HL-60 (cell line): Measurements from ENCODE around the gene TAF3.

ENCODE experiments used
- DNase-seq, 2 experiments: peaks; one replicate each; pipeline ENCODE4 v3.0.0-alpha.2; 2010 to 2020; ENCODE audit warnings: low read depth in 1 of 2, low spot score in 1 of 2
- H3K27ac ChIP-seq: fragments of 250-450 bp; sonication (Bioruptor Pico); replicated peaks from 2 replicates; pipeline ENCODE4 v1.5.1; 2020; ENCODE audit warnings: mild to moderate bottlenecking, moderate library complexity
- H3K27me3 ChIP-seq: fragments of 250-450 bp; sonication (Bioruptor Pico); 2 replicates; pipeline ENCODE4 v1.5.1; 2021; ENCODE audit warnings: mild to moderate bottlenecking, moderate library complexity; ENCODE audit not compliant: insufficient read depth, poor library complexity, severe bottlenecking
- H3K4me3 ChIP-seq: replicated peaks from 2 replicates; pipeline ENCODE4 v1.5.1; 2011; ENCODE audit warnings: mild to moderate bottlenecking, control low read depth, low read length; ENCODE audit not compliant: insufficient read depth
- CTCF ChIP-seq: IDR thresholded peaks from one replicate; pipeline ENCODE4 v1.5.1; 2011; ENCODE audit warnings: low read length, control low read depth, inconsistent platforms; ENCODE audit not compliant: insufficient read depth
- GABPA ChIP-seq: IDR thresholded peaks from 2 replicates; pipeline ENCODE4 v1.6.1; 2012; ENCODE audit warnings: low read depth
- POLR2AphosphoS5 ChIP-seq: IDR thresholded peaks from 2 replicates; pipeline ENCODE4 v1.6.1; 2012; ENCODE audit warnings: low read depth
- SPI1 ChIP-seq: IDR thresholded peaks from 2 replicates; pipeline ENCODE4 v1.6.1; 2012; ENCODE audit warnings: low read depth, mild to moderate bottlenecking, borderline replicate concordance
- TF ChIP-seq, protein P1 (sequence below): IDR thresholded peaks from 2 replicates; pipeline ENCODE4 v1.6.1; 2012; ENCODE audit warnings: low read depth; ENCODE audit not compliant: insufficient replicate concordance

TAF3 gene

DNA sequence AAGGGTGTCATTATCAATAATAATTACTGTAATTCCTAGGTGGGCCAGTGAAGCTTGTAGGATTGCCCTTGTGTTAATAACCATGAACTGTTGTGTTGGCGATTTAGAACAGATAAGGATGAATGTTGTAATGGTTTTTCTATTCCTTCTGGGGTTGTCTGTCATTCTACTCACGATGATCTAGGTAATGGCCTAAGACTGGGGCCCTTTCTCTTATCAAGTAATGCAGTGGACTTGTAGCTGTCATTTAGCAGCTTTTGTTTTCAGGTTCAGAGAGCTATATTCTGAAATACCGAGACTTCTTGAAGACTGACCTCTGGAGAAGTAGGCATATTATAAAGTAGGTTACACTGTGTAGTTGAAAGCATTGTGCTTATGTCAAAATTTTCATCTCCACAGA, 110.2 kb downstream of the TAF3 start:
- Histone ChIP-seq H3K27me3 (no peaks in the 10 kb centered on the region), H3K27ac (no peak overlapping the region), H3K4me3 (no peak overlapping the region)
- TF ChIP-seq CTCF (no peak), SPI1 (no peak), POLR2AphosphoS5 (no peak), GABPA (no peak)
- TF ChIP-seq, protein P1, sequence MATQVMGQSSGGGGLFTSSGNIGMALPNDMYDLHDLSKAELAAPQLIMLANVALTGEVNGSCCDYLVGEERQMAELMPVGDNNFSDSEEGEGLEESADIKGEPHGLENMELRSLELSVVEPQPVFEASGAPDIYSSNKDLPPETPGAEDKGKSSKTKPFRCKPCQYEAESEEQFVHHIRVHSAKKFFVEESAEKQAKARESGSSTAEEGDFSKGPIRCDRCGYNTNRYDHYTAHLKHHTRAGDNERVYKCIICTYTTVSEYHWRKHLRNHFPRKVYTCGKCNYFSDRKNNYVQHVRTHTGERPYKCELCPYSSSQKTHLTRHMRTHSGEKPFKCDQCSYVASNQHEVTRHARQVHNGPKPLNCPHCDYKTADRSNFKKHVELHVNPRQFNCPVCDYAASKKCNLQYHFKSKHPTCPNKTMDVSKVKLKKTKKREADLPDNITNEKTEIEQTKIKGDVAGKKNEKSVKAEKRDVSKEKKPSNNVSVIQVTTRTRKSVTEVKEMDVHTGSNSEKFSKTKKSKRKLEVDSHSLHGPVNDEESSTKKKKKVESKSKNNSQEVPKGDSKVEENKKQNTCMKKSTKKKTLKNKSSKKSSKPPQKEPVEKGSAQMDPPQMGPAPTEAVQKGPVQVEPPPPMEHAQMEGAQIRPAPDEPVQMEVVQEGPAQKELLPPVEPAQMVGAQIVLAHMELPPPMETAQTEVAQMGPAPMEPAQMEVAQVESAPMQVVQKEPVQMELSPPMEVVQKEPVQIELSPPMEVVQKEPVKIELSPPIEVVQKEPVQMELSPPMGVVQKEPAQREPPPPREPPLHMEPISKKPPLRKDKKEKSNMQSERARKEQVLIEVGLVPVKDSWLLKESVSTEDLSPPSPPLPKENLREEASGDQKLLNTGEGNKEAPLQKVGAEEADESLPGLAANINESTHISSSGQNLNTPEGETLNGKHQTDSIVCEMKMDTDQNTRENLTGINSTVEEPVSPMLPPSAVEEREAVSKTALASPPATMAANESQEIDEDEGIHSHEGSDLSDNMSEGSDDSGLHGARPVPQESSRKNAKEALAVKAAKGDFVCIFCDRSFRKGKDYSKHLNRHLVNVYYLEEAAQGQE, result no peak
- no peak for DNase-seq

- no peak for DNase-seq
- Histone ChIP-seq H3K4me3 (no peak overlapping the region), H3K27ac (no peak overlapping the region), H3K27me3 (no peaks in the 10 kb centered on the region)
- TF ChIP-seq POLR2AphosphoS5 (no peak), GABPA (no peak), CTCF (no peak), SPI1 (no peak)
- TF ChIP-seq, protein P1, result no peak
Observed at GRCh38 chr10:7932301-7933036, 114.2 kb downstream of the TAF3 start.

DNA sequence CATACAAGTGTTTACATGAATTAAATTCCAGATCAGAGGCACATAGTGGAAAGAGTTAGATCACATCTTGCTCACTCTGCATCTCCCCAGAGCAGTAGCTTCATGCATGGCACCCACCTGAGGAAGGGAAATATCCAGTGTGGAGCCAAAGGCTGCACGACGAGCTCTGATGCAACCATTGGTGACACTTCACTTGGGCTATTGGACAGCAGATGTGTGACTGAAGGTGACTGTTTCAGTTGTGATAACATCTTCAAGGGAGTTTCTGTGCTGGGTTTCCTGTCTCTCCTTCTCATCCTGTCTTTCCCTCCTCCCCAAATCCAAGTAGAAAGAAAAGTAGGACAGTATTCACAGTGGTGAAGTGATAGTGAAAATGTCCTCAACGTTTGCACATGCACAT, 115.0 kb downstream of the TAF3 start:
- Histone ChIP-seq H3K4me3 (no peak overlapping the region), H3K27me3 (no peaks in the 10 kb centered on the region), H3K27ac (no peak overlapping the region)
- no peak for TF ChIP-seq GABPA
- TF ChIP-seq, protein P1, result no peak
- TF ChIP-seq SPI1, result no peak
- TF ChIP-seq POLR2AphosphoS5, result no peak
- no peak for TF ChIP-seq CTCF
- no peak for DNase-seq
